Fibroblast of skin of left quadriceps (primary cell): ENCODE results near the gene TPRX2.
A peak's percentile ranks its signal among the peaks of the same experiment; 100 is the strongest.
"Not testable (repeated sequence)": the region's sequence is repeated elsewhere in the genome, so short reads cannot be mapped to it uniquely, and the experiment has no call there.

ENCODE experiments used
- DNase-seq, 2 experiments: peaks; one replicate each; pipeline ENCODE4 v3.0.0-alpha.2; 2013; ENCODE audit warnings: low read depth in 2 of 2

Gene TPRX2

GRCh38 chr19:47858646-47859285, at the start of gene TPRX2:
TSS of gene TPRX2 (plus strand) at chr19:47859235. CDS start at chr19:47859247, 12 bp downstream.
- DNase-seq = not testable (repeated sequence)

- DNase-seq = peak in 1 of 2 experiments; percentile 3
These were observed 45.6 kb upstream of the TPRX2 start for GRCh38 chr19:47813304-47813994.

GRCh38 chr19:47813995-47814328, 45.1 kb upstream of the TPRX2 start:
- no peak for DNase-seq

- DNase-seq = not testable (repeated sequence)
These were observed 42.8 kb upstream of the TPRX2 start for GRCh38 chr19:47816270-47816669.

- DNase-seq = not testable (repeated sequence)
These were observed 40.8 kb upstream of the TPRX2 start for GRCh38 chr19:47818221-47818620.

- no peak for DNase-seq
These were observed 39.2 kb upstream of the TPRX2 start for GRCh38 chr19:47819858-47820257.

- DNase-seq = no peak
These were observed 38.6 kb upstream of the TPRX2 start for GRCh38 chr19:47820410-47820809.

- no peak for DNase-seq
These were observed 37.5 kb upstream of the TPRX2 start, which contains the start of gene CRX for GRCh38 chr19:47821460-47822020. TSS of gene CRX (plus strand) at chr19:47821937. CDS start at chr19:47834444, 12,507 bp downstream.

- no peak for DNase-seq
These were observed 34.6 kb upstream of the TPRX2 start for GRCh38 chr19:47824396-47824795.

- DNase-seq = no peak
These were observed 32.2 kb upstream of the TPRX2 start for GRCh38 chr19:47826800-47827199.

- DNase-seq = no peak
These were observed 26.3 kb upstream of the TPRX2 start for GRCh38 chr19:47832723-47833122.

GRCh38 chr19:47836038-47836437, 23.0 kb upstream of the TPRX2 start:
- no peak for DNase-seq

GRCh38 chr19:47839411-47839810, 19.6 kb upstream of the TPRX2 start:
- DNase-seq = no peak

- DNase-seq = no peak
These were observed 19.1 kb upstream of the TPRX2 start for GRCh38 chr19:47839913-47840312.

GRCh38 chr19:47842941-47843340, 16.1 kb upstream of the TPRX2 start:
- DNase-seq = no peak

- DNase-seq = no peak
These were observed 10.6 kb upstream of the TPRX2 start for GRCh38 chr19:47848425-47848822.

GRCh38 chr19:47848823-47849473, 10.1 kb upstream of the TPRX2 start:
- DNase-seq = no peak

GRCh38 chr19:47853003-47853402, 6.0 kb upstream of the TPRX2 start:
- no peak for DNase-seq

GRCh38 chr19:47854459-47854858, 4.6 kb upstream of the TPRX2 start:
- no peak for DNase-seq

- not testable (repeated sequence) for DNase-seq
These were observed 804 bp upstream of the TPRX2 start for GRCh38 chr19:47858231-47858630.

GRCh38 chr19:47859838-47860237, 803 bp downstream of the TPRX2 start:
- not testable (repeated sequence) for DNase-seq

- no peak for DNase-seq
These were observed 1.7 kb downstream of the TPRX2 start for GRCh38 chr19:47860602-47861297.
